BE2C (cell line): Measurements from ENCODE around the gene ST8SIA6.

Source experiments
- DNase-seq: peaks from one replicate; pipeline ENCODE4 v3.0.0-alpha.2; 2020
- H3K27me3 ChIP-seq: fragments of 250-450 bp; sonication (Bioruptor Pico); 2 replicates; pipeline ENCODE4 v1.5.1; 2020; ENCODE audit warnings: mild to moderate bottlenecking
- H3K36me3 ChIP-seq: fragments of 250-450 bp; sonication (Bioruptor Pico); 2 replicates; pipeline ENCODE4 v1.5.1; 2020; ENCODE audit warnings: mild to moderate bottlenecking
- H3K4me1 ChIP-seq: fragments of 250-450 bp; sonication (Bioruptor Pico); 2 replicates; pipeline ENCODE4 v1.5.1; 2020
- H3K4me3 ChIP-seq: 2 replicates; pipeline ENCODE4 v1.5.1; 2011; ENCODE audit warnings: low read depth, low read length
- H3K9me3 ChIP-seq: fragments of 250-450 bp; sonication (Bioruptor Pico); 2 replicates; pipeline ENCODE4 v1.5.1; 2020
- CTCF ChIP-seq: IDR thresholded peaks from 2 replicates; pipeline ENCODE4 v1.5.1; 2012; ENCODE audit warnings: mild to moderate bottlenecking, low read depth, low read length

The ST8SIA6 gene

GRCh38 chr10:17475661-17476060 is 21.3 kb upstream of the ST8SIA6 start:
- no peaks in the 10 kb centered on the region for H3K9me3 ChIP-seq
- no peak for TF ChIP-seq CTCF
- peaks cover 3% of the 10 kb centered on the region; the same call in 1 of the 2 replicates for H3K27me3 ChIP-seq
- H3K4me3 ChIP-seq: no peak overlapping the region
- H3K4me1 ChIP-seq: no peaks in the 10 kb centered on the region
- H3K36me3 ChIP-seq: no peaks in the 10 kb centered on the region
- no peak for DNase-seq

- no peak for DNase-seq
- Histone ChIP-seq H3K36me3 (no peaks in the 10 kb centered on the region), H3K27me3 (peaks cover 7% of the 10 kb centered on the region; the same call in 1 of the 2 replicates), H3K4me1 (no peaks in the 10 kb centered on the region), H3K9me3 (no peaks in the 10 kb centered on the region), H3K4me3 (no peak overlapping the region)
- TF ChIP-seq CTCF: no peak
These were observed 20.4 kb upstream of the ST8SIA6 start for GRCh38 chr10:17474595-17475323.

- no peaks in the 10 kb centered on the region for H3K9me3 ChIP-seq
- H3K4me1 ChIP-seq: no peaks in the 10 kb centered on the region
- no peak for TF ChIP-seq CTCF
These were observed 19.0 kb upstream of the ST8SIA6 start for GRCh38 chr10:17473228-17473950.

GRCh38 chr10:17472481-17473227 is 18.3 kb upstream of the ST8SIA6 start:
- H3K4me3 ChIP-seq: no peak overlapping the region
- no peak for DNase-seq
- no peaks in the 10 kb centered on the region for H3K36me3 ChIP-seq
- no peaks in the 10 kb centered on the region for H3K9me3 ChIP-seq
- no peaks in the 10 kb centered on the region for H3K4me1 ChIP-seq
- H3K27me3 ChIP-seq: peaks cover 7% of the 10 kb centered on the region; the same call in 1 of the 2 replicates
- TF ChIP-seq CTCF: no peak

More at GRCh38 chr10:17473228-17473950, 19.0 kb upstream of the ST8SIA6 start:
- H3K36me3 ChIP-seq: no peaks in the 10 kb centered on the region
- peaks cover 7% of the 10 kb centered on the region; the same call in 1 of the 2 replicates for H3K27me3 ChIP-seq
- no peak overlapping the region for H3K4me3 ChIP-seq
- DNase-seq: no peak

- DNase-seq: no peak
- no peaks in the 10 kb centered on the region for H3K4me1 ChIP-seq
- no peaks in the 10 kb centered on the region for H3K36me3 ChIP-seq
- no peak overlapping the region for H3K4me3 ChIP-seq
- H3K27me3 ChIP-seq: peaks cover 7% of the 10 kb centered on the region; the same call in 1 of the 2 replicates
- TF ChIP-seq CTCF: no peak
- no peaks in the 10 kb centered on the region for H3K9me3 ChIP-seq
These were observed 15.9 kb upstream of the ST8SIA6 start for GRCh38 chr10:17470246-17470645.
